AG04449 (cell line): ENCODE measurements around the gene TBCE.
"Not testable (repeated sequence)": the region's sequence is repeated elsewhere in the genome, so short reads cannot be mapped to it uniquely, and the experiment has no call there.

Source experiments
- CTCF ChIA-PET: fragments of 350-600 bp; formaldehyde crosslinking; extraction: SDS; loops from one replicate; lab custom pipeline; 2021; ENCODE audit warnings: antibody characterized with exemption; lab: Yijun Ruan, JAX
- POLR2A ChIA-PET: fragments of 400-600, 350-600 bp; formaldehyde crosslinking; extraction: SDS; loops from one replicate; lab custom pipeline; 2020; ENCODE audit warnings: antibody characterized with exemption, inconsistent platforms; lab: Yijun Ruan, JAX
- DNase-seq: peaks from one replicate; pipeline ENCODE4 v3.0.0-alpha.2; 2010; ENCODE audit warnings: low read depth, low spot score
- H3K4me3 ChIP-seq: 2 replicates; pipeline ENCODE4 v1.5.1; 2011; ENCODE audit warnings: low read depth, mild to moderate bottlenecking, control low read depth, low read length
- TF ChIP-seq, protein P1 (sequence below): IDR thresholded peaks from one replicate; pipeline ENCODE4 v1.5.1; 2011; ENCODE audit warnings: mild to moderate bottlenecking, moderate library complexity, low read length, control low read depth, inconsistent platforms; ENCODE audit not compliant: insufficient read depth; ENCODE audit errors: missing control alignments

The TBCE gene

DNA sequence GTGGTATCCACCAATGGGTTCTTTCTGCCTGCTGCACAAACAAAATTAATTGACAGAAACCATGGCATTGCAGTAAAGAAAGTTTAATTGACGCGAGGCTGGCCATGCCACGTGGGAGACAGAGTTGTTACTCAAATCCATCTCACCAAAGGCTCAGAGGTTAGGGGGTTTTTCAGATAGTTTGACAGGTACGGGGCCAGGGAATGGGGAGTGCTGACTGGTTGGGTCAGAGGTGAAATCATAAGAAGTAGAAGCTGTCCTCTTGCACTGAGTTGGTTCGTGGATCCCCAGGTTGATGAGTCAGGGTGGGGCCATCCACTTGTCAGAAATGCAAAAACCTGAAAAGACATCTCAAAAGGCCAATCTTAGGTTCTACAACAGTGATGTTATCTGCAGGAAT, 941 bp upstream of the TBCE start:
- no peak for DNase-seq
- H3K4me3 ChIP-seq, result no peak overlapping the region
- ChIA-PET POLR2A (no interaction called here), CTCF (no interaction called here)
- TF ChIP-seq, protein P1, sequence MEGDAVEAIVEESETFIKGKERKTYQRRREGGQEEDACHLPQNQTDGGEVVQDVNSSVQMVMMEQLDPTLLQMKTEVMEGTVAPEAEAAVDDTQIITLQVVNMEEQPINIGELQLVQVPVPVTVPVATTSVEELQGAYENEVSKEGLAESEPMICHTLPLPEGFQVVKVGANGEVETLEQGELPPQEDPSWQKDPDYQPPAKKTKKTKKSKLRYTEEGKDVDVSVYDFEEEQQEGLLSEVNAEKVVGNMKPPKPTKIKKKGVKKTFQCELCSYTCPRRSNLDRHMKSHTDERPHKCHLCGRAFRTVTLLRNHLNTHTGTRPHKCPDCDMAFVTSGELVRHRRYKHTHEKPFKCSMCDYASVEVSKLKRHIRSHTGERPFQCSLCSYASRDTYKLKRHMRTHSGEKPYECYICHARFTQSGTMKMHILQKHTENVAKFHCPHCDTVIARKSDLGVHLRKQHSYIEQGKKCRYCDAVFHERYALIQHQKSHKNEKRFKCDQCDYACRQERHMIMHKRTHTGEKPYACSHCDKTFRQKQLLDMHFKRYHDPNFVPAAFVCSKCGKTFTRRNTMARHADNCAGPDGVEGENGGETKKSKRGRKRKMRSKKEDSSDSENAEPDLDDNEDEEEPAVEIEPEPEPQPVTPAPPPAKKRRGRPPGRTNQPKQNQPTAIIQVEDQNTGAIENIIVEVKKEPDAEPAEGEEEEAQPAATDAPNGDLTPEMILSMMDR, result no peak

DNA sequence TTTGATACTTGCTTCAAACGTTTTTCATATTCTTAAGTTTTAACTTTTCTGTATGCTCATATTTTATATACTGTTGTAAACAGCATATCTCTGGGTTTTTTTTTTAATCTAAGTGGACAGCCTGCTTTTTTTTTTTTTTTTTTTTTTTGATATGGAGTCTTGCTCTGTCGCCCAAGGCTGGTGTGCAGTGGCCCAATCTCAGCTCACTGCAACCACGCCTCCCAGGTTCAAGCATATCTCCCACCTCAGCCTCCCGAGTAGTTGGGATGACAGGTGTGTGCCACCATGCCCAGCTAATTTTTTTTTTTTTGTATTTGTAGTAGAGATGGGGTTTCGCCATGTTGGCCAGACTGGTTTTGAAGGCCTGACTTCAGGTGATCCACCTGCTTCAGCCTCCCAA, 1.2 kb downstream of the TBCE start:
- TF ChIP-seq, protein P1, result no peak
- ChIA-PET CTCF (no interaction called here), POLR2A (no interaction called here)
- peak overlapping the region; percentile 44 for H3K4me3 ChIP-seq
- no peak for DNase-seq

DNA sequence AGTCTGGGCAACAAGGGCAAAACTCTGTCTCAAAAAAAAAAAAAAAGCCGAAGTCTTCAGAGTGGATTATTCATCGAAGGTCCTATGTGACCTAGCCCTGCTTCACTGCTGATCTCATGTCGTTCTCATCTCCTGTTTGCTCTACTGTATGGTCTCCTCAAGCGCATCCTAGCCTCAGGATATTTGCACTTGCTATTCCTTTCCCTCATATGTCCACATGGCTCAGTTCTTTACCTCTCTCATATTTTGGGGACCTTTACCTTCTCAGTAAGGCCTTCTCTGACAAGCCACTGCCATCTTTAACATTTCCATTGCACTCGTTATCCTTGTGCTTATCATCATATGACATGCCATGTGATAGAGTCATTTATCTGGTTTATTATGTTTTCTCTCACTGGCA, 2.6 kb downstream of the TBCE start:
- DNase-seq, result no peak
- CTCF ChIA-PET, result no interaction called here
- POLR2A ChIA-PET, result no interaction called here
- no peak overlapping the region for H3K4me3 ChIP-seq
- TF ChIP-seq, protein P1, result no peak

DNA sequence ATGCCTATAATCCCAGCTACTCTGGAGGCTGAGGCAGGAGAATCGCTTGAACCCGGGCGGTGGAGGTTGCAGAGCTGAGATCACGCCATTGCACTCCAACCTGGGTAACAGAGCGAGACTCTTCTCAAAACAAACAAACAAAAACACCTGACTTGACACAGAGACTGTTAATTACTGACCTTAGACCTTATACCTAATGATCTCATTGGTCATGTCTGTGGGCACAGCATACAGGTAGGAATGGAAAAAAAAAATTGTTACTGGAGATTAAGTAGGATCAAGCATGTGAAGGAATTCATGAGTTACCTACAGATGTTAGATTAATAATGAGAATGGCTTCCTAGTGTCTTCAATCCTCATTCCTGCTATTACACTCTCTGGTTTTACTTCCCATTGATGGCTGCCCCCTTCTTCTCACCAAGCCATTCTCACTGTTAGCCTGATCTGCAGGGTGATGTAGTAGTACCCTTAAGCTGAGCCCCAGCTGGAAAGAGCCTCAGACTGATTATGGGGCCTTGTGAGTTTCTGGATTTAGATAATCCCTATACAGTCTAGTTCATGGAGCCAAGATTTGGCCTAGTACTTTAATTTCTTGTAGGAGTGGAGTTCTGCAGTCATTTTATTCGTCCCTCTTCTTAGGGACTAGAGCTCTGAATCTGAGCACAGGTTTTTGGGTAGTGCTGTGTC, 8.8 kb downstream of the TBCE start:
- CTCF ChIA-PET, result interaction anchor here (1.2 kb wide), 1 partner anchor 39 kb away, joined by 4 read pairs; no protein-coding TSS in a partner anchor

DNA sequence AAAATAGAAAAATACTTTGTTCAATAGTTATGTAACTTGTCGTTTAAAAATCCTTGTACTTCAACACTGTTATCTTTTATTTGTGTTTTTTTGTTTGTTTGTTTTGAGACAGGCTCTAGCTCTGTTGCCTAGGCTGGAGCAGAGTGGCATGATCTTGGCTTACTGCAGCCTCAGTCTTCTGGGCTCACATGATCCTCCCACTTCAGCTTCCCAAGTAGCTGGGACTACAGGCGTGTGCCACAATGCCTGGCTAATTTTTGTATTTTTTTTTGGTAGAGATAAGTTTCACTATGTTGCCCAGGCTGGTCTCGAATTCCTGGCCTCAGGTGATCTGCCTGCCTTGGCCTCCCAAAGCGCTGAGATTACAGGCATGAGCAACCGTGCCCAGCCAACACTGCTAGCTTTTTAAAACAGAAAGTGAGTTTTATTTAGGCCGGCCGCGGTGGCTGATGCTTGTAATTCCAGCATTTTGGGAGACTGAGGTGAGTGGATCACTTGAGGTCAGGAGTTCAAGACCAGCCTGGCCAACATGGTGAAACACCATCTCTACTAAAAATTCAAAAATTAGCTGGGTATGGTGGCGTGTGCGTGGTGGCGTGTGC, 11.0 kb downstream of the TBCE start:
- H3K4me3 ChIP-seq, CTCF ChIA-PET, DNase-seq: not testable (repeated sequence)
- POLR2A ChIA-PET, result interaction anchor here (1.0 kb wide), 1 partner anchor 39 kb away, joined by 3 read pairs; no protein-coding TSS in a partner anchor

More for the DNA sequence above, 8.8 kb downstream of the TBCE start:
- TF ChIP-seq, protein P1, result no peak
- DNase-seq, result no peak
- H3K4me3 ChIP-seq, result no peak overlapping the region
- POLR2A ChIA-PET, result no interaction called here

DNA sequence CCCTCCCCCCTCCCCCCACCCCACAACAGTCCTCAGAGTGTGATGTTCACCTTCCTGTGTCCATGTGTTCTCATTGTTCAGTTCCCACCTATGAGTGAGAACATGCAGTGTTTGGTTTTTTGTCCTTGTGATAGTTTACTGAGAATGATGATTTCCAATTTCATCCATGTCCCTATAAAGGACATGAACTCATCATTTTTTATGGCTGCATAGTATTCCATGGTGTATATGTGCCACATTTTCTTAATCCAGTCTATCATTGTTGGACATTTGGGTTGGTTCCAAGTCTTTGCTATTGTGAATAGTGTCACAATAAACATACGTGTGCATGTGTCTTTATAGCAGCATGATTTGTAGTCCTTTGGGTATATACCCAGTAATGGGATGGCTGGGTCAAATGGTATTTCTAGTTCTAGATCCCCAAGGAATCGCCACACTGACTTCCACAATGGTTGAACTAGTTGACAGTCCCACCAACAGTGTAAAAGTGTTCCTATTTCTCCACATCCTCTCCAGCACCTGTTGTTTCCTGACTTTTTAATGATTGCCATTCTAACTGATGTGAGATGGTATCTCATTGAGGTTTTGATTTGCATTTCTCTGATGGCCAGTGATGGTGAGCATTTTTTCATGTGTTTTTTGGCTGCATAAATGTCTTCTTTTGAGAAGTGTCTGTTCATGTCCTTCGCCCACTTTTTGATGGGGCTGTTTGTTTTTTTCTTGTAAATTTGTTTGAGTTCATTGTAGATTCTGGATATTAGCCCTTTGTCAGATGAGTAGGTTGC, 14.9 kb downstream of the TBCE start:
- H3K4me3 ChIP-seq, CTCF ChIA-PET, POLR2A ChIA-PET, DNase-seq: not testable (repeated sequence)

DNA sequence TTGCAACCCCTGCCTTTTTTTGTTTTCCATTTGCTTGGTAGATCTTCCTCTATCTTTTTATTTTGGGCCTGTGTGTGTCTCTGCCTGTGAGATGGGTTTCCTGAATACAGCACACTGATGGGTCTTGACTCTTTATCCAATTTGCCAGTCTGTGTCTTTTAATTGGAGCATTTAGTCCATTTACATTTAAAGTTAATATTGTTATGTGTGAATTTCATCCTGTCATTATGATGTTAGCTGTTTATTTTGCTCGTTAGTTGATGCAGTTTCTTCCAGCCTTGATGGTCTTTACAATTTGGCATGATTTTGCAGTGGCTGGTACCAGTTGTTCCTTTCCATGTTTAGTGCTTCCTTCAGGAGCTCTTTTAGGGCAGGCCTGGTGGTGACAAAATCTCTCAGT, 18.4 kb downstream of the TBCE start:
- CTCF ChIA-PET, H3K4me3 ChIP-seq, DNase-seq, POLR2A ChIA-PET: not testable (repeated sequence)
